Stimulated activated CD4-positive, alpha-beta T cell treated with anti-CD3 and anti-CD28 coated beads, TNF-alpha, amount 100 ng/mL, for 48 hours (primary cell): Measurements from ENCODE around the gene BSN.

ENCODE experiments used
- DNase-seq, 3 donors: peaks; one replicate each; pipeline ENCODE4 v3.0.0-alpha.2; 2020; ENCODE audit warnings: low read depth in 3 of 3

BSN gene

GRCh38 chr3:49601358-49602048, 47.2 kb downstream of the BSN start:
- DNase-seq: no peak

- DNase-seq: no peak
Measured at GRCh38 chr3:49602049-49602554, 47.8 kb downstream of the BSN start.

GRCh38 chr3:49602877-49603411, 48.7 kb downstream of the BSN start:
- peak; percentile 14 to 50 (median 26) for DNase-seq

DNA sequence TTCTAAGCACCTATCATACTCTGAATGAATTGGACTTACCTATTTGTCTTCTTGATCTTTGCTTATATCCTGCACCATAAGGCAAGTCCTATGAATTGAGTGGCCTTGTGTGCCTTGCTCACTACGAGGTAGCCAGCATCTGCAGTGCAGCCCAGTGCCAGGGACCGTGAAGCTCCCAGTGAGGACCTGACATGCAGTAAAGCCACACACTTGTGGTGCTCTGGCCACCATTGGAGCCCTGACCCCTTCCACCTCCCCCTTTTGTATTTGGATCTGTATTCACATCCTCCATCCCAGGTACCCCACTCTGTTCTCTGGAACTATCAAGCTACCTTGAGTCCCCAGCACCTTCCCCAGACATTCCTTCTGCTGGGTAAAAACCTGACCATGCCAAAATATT, 52.1 kb downstream of the BSN start:
- DNase-seq: no peak

DNA sequence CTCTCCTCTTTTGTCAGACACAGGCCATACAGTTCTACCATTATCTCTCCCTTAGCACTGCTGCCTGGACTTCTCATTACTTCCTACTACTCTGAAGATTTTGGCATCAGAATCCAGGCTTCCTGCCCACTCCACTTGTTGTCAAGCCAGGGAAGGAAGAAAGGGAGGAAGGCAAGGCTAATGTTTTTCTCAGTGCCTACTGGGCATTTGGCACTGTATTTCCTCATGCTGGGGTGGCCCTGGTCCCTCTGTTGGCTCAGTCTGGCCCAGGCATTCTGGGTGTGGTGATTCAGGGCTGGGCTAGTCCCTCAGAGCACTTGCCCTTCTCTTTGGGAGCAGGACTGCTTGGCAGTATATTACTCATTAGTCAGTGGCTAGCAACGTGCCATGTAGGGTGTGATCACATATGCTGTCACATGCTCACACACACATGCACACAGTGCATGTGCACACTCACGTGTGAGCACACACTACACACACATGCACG, 52.9 kb downstream of the BSN start:
- DNase-seq: no peak

DNA sequence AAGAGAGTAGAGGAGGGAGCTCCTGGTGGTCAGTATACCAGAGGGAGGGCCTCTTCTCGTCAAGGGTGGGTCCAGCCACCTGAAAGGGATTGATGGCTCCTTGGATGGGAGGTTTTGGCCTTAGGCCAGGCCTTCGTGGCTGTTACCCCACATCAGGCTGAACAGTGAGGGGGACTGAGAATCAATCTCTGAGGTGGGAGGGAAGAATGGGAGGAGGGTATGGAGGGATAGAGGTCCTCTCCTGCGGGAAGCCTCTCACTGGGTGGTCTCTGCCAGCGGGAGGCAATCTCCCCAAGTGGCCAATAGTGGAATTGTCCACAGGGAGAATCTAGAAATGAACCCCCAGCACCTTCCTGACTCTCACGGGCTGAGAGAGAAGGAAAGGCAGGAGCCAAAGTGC, 53.5 kb downstream of the BSN start:
- no peak for DNase-seq

DNA sequence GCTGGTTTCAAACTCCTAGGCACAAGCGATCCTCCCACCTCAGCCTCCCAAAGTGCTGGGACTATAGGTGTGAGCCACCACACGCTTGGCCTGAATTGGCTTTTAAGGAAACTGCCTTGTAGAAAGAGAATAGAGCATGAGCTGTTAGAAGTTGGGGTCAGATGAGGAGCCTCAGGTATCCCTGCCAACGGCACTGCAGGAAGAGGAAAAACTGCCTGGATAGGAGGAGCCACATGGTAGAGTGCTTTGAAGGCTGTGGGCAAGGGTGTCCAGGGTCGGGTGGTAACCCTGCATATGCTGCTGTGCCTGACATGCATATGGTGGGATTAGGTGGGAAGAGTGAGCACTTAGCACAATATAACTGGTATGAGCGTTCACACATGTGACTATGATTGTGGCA, 55.0 kb downstream of the BSN start:
- no peak for DNase-seq

- no peak for DNase-seq
Measured at GRCh38 chr3:49609815-49610214, 55.5 kb downstream of the BSN start.

DNA sequence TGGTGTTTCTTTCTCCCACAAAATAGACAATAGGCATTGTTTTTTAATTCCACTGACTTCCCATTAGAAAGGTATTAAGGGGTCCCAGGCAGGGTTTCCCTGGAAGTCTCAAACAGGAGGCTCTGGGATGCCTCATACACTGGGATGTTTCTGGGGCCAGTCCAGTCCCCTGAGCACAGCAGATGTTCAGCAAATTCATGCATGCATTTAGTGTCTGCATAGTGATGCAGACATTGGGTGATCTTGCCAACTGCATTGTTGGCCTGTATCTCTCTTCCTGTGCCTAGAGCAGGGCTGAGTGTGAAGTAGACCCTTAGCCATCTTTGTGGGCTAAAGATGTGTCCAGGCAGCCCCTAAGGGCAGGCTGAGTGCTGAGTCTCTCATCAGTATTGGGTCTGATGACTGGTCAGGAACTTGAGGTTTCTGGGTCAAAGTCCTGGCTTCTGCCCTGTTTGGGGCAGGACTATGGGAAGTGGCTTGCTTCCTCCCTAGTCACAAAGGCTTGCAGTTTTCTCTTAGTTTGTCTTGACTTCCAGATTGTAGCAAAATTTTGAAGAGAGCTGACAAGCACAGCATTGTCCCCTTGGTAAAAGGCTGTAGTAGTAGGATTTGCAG, 56.5 kb downstream of the BSN start:
- no peak for DNase-seq

DNA sequence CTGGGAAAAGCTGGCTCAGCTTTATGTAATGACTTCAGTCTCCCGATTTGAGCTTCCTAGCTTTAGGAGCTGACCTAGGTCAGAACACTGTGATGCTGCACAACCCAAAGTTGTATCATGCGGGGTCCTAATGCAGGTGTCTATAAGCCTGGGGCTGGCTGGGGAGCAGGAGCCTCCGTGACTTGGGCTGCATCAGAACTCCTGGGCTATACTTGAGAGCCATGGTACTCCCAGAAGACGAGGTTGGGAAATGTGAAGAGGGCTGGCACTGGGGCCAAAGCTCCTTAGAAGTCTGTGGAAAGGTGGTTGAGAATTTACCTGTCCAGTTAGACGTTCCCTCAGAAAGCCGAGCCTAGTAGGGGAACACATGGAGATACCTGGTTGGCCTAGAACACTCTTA, 57.0 kb downstream of the BSN start:
- DNase-seq: no peak

- no peak for DNase-seq
Measured at GRCh38 chr3:49611719-49612118, 57.4 kb downstream of the BSN start.

- DNase-seq: no peak
Measured at GRCh38 chr3:49614936-49615335, 60.7 kb downstream of the BSN start.

- no peak for DNase-seq
Measured at GRCh38 chr3:49616061-49616460, 61.8 kb downstream of the BSN start.

GRCh38 chr3:49616491-49616941, 62.2 kb downstream of the BSN start:
- no peak for DNase-seq

DNA sequence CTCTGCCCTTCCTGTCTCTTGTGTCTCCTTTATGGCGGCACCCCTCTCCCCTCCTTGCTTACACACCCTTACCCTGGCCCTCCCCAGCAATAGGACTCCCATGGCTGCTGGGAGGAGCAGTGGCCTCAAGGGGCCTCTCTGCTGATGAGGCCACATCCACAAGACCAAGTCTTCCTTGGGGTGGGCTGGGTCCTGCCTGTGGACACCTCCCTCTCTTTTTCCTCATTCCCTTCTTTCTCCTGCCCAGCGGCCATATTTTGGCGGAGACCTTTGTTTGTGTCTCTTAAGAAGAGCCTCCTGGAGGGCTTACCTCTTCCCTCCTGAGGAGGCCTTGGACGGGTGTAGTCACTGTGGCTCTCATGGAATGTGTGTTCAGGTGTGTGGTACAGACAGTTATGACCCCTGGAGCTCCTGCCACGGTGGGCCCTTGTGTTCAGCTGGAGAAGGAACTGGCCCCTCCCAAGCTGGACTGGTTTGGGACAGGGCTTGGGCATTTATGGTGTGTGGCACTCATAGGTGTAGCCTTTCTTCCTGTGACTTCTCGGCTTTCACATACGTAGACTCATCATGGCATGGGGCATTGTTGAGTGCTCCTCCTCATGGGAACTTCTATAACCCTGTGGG, 63.2 kb downstream of the BSN start:
- no peak for DNase-seq

GRCh38 chr3:49618412-49618811, 64.1 kb downstream of the BSN start:
- DNase-seq: no peak

DNA sequence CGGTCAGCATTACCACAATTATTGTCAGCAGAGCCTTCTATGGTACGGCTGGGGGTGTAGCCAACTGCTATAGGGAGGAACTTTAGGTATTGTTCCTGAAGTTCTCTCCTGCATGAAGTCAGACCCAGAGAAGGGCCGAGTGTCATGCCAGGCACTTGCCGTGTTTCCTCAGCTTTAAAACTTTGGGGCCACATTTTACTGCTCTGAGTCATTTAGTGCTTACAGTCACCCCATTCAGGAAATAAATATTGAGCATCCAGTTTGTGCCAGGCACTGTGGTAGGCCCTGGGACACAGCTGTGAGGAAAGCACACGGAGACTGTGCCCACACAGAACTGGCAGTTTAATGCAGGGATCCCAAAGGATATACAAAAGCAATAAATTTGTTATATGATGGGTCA, 65.4 kb downstream of the BSN start:
- DNase-seq: no peak

GRCh38 chr3:49620728-49621127, 66.5 kb downstream of the BSN start:
- DNase-seq: no peak

- DNase-seq: no peak
Measured at GRCh38 chr3:49623071-49623470, 68.8 kb downstream of the BSN start.

DNA sequence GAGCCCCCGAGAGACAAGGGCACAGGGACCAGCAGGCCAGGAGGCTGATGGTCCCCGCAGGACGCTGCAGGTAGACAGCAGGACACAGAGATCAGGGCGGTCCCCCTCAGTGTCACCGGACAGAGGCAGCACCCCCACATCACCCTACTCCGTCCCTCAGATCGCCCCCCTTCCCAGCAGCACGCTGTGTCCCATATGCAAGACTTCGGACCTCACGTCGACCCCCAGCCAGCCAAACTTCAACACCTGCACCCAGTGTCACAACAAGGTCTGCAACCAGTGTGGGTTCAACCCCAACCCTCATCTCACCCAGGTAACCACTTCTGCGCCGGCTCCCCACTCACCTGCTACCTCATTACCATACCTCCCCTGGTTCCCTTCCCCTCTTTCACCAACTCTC, 70.8 kb downstream of the BSN start:
- no peak for DNase-seq

GRCh38 chr3:49626101-49626581, 71.9 kb downstream of the BSN start:
- peak in 1 of 3 donors; percentile 8 for DNase-seq

DNA sequence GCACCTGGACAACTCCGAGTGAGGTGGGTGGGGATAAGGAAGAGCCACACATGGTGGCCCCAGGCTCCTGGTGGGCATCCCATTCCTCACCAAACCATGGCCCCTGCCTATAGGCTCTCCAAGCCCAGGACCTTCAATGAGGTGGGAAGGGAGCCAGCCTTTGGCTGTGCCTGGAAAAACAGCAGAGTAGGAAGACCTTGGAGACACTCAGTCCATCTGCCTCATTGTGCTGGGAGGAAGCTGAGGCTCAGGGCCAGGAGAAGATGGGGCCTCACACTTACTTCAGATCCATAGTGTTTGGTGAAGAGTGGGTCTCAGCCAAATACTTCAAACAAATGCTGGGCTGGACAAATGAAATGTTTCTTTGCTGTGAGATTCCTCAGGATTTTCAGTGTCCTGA, 72.5 kb downstream of the BSN start:
- no peak for DNase-seq
